Nucleus accumbens (tissue), 56 donors: ENCODE data around the gene H1-8.
A peak's percentile ranks its signal among the peaks of the same experiment; 100 is the strongest.
"Not testable (repeated sequence)": the region's sequence is repeated elsewhere in the genome, so short reads cannot be mapped to it uniquely, and the experiment has no call there.

Experiments
- DNase-seq, 56 donors: peaks; one replicate each; lab custom pipeline; 2025; lab: John Stamatoyannopoulos, UW

The H1-8 gene

GRCh38 chr3:129514110-129514509 lies 28.9 kb upstream of the H1-8 start:
- no peak for DNase-seq

GRCh38 chr3:129514563-129514962 lies 28.4 kb upstream of the H1-8 start:
- no peak for DNase-seq

DNA sequence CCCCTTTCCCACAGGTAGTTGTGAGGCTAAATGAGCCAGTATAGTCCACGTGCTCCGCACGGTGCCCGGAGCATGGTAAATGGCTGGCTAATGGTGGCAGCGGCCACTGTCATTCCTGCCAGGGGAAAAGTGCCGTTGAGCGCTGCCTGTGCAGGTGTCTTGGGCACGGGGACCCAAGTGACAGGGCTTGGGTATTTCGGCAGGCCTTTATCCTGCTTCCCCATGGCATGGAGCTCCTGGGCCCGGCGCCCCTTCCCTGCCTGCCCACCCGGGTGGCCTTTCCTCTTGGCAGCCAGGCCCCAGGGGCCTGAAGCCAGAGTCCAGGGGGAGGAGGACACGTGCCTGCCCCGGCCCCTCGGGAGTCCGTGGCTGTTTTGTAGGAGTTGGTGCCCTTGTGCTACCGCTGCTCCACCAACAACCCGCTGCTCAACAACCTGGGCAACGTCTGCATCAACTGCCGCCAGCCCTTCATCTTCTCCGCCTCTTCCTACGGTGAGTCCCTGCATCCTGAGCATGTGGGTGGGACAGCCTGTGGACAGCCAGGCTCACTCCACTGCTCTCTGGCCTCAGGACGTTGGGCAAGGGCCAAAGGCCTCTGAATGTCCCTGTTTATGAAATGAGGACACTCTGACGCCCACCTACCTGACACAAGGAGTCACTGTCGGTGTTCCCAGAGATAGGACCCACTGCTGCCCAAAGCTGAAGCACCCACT lies 27.7 kb upstream of the H1-8 start:
- DNase-seq = not testable (repeated sequence)

DNA sequence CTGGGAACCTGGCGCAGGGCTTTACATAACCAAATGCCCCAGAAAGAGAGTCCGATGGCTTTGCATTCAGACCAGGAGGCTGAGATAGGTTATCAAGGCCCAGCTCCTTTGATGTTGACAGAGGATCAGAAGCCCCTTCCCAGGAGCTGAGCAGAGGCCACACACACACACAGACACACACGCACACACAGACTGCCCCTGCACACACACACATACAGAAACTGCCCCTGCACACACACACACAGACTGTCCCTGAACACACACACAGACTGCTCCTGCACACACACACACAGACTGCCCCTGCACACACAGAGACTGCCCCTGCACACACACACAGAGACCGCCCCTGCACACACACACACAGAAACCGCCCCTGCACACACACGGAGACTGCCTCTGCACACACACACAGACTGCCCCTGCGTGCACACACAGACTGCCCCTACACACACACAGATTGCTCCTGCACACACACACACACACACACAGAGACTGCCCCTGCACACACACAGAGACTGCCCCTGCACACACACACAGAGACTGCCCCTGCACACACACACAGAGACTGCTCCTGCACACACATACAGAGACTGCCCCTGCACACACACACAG lies 27.0 kb upstream of the H1-8 start:
- not testable (repeated sequence) for DNase-seq

DNA sequence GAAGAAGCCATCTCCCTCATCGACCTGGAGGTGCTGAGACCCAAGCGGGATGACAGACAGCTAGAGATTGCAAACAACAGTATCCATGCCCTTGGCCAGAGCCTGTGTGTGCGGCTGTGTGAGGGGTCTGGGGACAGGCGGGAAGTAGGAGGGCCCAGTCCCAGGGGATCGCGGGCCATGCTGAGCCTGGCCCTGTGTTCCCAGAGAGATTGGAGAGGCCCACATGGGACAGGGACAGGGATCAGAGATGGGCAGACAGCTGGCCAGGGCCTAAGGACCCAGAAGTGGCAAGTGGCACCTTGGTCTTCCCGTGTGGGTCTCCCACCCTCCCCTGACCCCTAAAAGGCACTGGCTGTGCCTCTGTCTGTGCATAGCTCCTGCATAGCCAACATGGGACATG lies 25.5 kb upstream of the H1-8 start:
- DNase-seq = no peak

GRCh38 chr3:129518038-129518561 lies 24.9 kb upstream of the H1-8 start:
- peak in 2 of 56 donors; percentile 25 to 28 for DNase-seq

DNA sequence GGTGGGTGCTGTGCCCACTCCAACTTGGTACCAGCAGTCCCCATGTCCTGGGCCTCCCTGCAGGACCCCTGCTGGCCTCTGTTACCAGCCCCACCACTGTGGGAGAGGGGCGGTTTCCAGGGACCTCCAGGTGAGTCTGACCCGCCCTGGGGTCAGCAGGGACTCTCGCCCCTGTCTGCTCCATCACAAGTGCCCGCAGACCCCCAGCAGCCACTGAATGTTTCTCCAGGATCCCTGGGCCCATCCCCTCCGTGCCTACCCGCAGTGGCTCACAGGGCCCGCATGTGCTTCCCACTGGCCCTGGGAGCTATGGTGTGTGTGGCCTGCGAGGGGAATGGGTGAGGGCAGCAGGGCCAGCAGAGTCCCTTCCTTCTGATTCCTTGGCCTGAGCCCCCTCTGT lies 24.4 kb upstream of the H1-8 start:
- no peak for DNase-seq

GRCh38 chr3:129519449-129519848 lies 23.5 kb upstream of the H1-8 start:
- DNase-seq = no peak

- DNase-seq = no peak
These were observed 22.9 kb upstream of the H1-8 start for GRCh38 chr3:129519896-129520715.

- no peak for DNase-seq
These were observed 22.0 kb upstream of the H1-8 start for GRCh38 chr3:129520960-129521359.

- DNase-seq = no peak
These were observed 21.4 kb upstream of the H1-8 start for GRCh38 chr3:129521611-129522010.

DNA sequence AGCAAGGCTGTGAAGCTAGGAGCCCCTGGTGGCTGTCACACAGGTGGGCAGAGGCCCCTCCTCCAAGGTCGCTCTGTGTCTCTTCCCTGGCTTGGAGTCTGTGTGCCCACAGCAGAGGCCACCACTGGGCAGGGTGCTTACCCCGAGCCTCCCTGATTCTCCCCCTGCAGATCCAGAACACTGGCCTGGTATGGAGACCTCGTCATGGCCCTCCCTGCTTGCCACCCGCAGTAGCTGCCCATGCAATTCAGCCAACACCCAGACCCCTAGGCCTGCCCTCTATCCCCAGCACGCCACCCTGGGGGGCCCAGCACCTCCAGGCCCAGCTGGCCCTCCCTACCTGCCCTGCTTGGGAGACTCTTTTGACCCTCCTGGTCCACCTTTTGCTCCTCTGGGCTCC lies 20.0 kb upstream of the H1-8 start:
- DNase-seq = no peak

DNA sequence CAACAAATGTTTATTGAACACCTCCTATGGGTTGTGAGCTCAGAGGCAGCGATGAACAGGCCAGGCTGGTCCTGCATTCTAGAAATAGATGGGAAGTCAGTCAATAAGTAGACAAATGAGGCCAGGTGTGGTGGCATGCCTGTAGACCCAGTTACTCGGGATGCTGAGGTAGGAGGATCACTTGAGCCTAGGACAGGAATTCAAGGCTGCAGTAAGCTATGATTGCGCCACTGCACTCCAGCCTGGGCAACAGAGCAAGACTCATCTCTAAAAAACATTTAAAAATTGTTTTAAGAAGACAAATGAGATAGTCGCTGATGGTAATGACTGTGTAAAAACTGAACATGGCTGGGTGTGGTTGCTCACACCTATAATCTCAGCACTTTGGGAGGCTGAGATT lies 18.9 kb upstream of the H1-8 start:
- no peak for DNase-seq

DNA sequence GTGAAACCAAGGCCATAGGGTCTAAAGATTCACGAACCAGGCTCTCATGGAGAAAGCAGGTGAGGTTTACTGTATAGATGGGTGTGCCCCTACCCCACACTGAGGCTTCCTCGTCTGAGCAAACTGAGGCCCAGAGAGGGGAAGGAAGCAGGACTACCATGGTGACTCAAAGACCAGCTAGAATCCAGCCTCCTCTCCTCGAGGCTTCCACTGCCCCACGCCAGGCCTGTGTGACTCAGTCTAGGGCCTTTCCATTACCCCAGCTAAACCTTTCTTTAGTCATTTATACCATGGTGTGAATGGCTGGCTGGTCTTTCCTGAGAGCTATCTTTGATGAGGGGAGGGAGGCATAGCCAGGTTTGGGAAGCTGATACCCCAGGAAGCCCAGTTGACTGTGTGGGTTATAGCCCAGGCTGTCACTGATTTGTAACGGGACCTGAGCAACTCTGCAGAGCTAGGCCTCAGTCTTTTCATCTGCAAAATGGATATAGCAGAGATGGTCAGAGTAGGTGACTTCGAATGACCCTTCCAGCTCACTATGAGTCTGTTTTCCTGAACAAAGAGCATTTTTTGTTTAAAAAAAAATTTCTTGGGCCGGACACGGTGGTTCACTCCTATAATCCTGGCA lies 17.5 kb upstream of the H1-8 start:
- DNase-seq = no peak

DNA sequence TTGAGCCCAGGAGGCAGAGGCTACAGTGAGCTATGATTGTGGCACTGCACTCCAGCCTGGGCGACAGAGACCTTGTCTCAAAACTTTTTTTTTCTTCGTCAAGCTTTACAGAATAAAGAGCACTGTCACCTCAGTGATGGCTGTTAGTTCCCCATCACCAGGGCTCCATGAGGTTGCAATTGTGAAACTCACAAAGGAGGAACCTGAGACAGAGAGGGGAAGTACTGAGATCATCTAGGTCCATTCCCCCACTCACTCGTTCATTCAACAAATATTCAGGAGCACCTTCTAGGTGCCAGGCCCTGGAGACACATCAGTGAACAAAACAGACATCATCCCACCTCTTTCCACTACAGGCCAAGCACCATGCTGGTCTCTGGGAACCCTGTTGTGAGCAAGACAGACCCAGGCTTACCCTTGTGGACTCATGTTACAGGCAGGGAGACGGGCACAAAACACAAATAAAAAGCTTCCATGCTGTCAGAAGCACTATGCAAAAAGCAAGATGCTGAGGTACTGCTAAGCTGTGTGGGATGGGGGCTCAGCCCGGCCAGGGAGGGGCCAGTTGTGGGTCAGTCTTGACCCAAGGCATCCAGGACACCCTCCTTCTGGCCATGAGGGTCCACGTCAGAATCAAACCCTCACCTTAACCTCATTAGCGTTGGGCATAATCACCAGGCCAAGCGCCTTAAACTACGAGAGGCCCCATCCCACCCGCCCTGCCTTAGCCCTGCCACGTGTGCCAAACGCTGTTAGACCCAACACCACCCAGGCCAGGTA lies 16.7 kb upstream of the H1-8 start:
- peak in 1 of 56 donors; percentile 25 for DNase-seq

- no peak for DNase-seq
These were observed 15.7 kb upstream of the H1-8 start for GRCh38 chr3:129527262-129527661.

- DNase-seq = no peak
These were observed 14.3 kb upstream of the H1-8 start, which contains the start of gene RHO for GRCh38 chr3:129528589-129529100. Gene RHO (plus strand): TSS chr3:129528639. CDS start chr3:129528734, 95 bp downstream.

DNA sequence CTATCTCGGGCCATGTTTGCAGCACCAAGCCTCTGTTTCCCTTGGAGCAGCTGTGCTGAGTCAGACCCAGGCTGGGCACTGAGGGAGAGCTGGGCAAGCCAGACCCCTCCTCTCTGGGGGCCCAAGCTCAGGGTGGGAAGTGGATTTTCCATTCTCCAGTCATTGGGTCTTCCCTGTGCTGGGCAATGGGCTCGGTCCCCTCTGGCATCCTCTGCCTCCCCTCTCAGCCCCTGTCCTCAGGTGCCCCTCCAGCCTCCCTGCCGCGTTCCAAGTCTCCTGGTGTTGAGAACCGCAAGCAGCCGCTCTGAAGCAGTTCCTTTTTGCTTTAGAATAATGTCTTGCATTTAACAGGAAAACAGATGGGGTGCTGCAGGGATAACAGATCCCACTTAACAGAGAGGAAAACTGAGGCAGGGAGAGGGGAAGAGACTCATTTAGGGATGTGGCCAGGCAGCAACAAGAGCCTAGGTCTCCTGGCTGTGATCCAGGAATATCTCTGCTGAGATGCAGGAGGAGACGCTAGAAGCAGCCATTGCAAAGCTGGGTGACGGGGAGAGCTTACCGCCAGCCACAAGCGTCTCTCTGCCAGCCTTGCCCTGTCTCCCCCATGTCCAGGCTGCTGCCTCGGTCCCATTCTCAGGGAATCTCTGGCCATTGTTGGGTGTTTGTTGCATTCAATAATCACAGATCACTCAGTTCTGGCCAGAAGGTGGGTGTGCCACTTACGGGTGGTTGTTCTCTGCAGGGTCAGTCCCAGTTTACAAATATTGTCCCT lies 13.4 kb upstream of the H1-8 start:
- peak in 1 of 56 donors; percentile 6 for DNase-seq

GRCh38 chr3:129530251-129530791 lies 12.7 kb upstream of the H1-8 start:
- no peak for DNase-seq
